ENCODE results near the gene ASB1. TPM values are rescaled to one million over a fixed set of nuclear protein-coding genes. Genes with fewer than 3 reads are reported as not detected.

Gene ASB1
- total RNA-seq, 1 experiment from 2014 or later, result 28.9 TPM

GRCh38 chr2:238501311-238501710, 74.6 kb downstream of the ASB1 start:
- ATAC-seq (no peak), DNase-seq (no peak)
- intact Hi-C loops (cut with micrococcal nuclease), result no loop called here
- no TSS peak for BruUV-seq (replicated peaks)
- H2AFZ ChIP-seq (ENCODE audit: low read length), result no peak overlapping the region
- H3K27me3 ChIP-seq (ENCODE audit: low read length), result no peaks in the 10 kb centered on the region
- no peaks in the 10 kb centered on the region for H4K20me1 ChIP-seq (ENCODE audit: low read length)
- H3K9me2 ChIP-seq (replicated peaks; ENCODE audit: low read length), result no peaks in the 10 kb centered on the region
- ChIA-PET CTCF (no interaction called here), POLR2A (ENCODE audit: unreplicated experiment) (no interaction called here)
- no peak overlapping the region for H3K4me3 ChIP-seq (ENCODE audit: low read length)
- no peak overlapping the region for H3K4me2 ChIP-seq (ENCODE audit: low read length)
- no peaks in the 10 kb centered on the region for H3K79me2 ChIP-seq (ENCODE audit: low read length)
- no peaks in the 10 kb centered on the region for H3F3A ChIP-seq (ENCODE audit: low read length, unreplicated experiment)
- TF ChIP-seq, protein P1, sequence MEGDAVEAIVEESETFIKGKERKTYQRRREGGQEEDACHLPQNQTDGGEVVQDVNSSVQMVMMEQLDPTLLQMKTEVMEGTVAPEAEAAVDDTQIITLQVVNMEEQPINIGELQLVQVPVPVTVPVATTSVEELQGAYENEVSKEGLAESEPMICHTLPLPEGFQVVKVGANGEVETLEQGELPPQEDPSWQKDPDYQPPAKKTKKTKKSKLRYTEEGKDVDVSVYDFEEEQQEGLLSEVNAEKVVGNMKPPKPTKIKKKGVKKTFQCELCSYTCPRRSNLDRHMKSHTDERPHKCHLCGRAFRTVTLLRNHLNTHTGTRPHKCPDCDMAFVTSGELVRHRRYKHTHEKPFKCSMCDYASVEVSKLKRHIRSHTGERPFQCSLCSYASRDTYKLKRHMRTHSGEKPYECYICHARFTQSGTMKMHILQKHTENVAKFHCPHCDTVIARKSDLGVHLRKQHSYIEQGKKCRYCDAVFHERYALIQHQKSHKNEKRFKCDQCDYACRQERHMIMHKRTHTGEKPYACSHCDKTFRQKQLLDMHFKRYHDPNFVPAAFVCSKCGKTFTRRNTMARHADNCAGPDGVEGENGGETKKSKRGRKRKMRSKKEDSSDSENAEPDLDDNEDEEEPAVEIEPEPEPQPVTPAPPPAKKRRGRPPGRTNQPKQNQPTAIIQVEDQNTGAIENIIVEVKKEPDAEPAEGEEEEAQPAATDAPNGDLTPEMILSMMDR (conservative IDR thresholded peaks at IDR 0.05; ENCODE audit: low read depth, low read length), result no peak
- TF ChIP-seq EZH2phosphoT487 (IDR thresholded peaks at IDR 0.05; ENCODE audit: borderline replicate concordance, low read length) (no peak), EZH2 (IDR thresholded peaks at IDR 0.05; ENCODE audit: low read length, unreplicated experiment) (no peak)
- H3K36me3 ChIP-seq (ENCODE audit: low read depth, low read length), result no peaks in the 10 kb centered on the region
- no peak overlapping the region for H3K9ac ChIP-seq (ENCODE audit: low read length)
- no peak overlapping the region for H3K27ac ChIP-seq (ENCODE audit: low read length)
- no peaks in the 10 kb centered on the region for H3K9me3 ChIP-seq (ENCODE audit: low read length)
- no peaks in the 10 kb centered on the region for H3K4me1 ChIP-seq (ENCODE audit: insufficient read depth, low read length)

Other genes with a start within 250 kb of the ASB1 start
- gene ILKAP, start 223.2 kb upstream of the ASB1 start, total RNA-seq (2014; rRNA removed), result 28.7 and 30.7 TPM in 2 replicates
- gene HES6, start 186.9 kb upstream of the ASB1 start, total RNA-seq (2014; rRNA removed), result 9.8 and 19.6 TPM in 2 replicates
- gene PER2, start 138.3 kb upstream of the ASB1 start, total RNA-seq (2014; rRNA removed), result 8.6 and 13.0 TPM in 2 replicates
- gene TRAF3IP1, start 106.4 kb upstream of the ASB1 start, total RNA-seq (2014; rRNA removed), result 8.2 and 12.0 TPM in 2 replicates